SK-N-SH (cell line): ENCODE results near the gene ZCCHC3. TPM values are rescaled to one million over a fixed set of nuclear protein-coding genes. Genes with fewer than 3 reads are reported as not detected.

ENCODE experiments used
- CTCF ChIA-PET: fragments of 300-600, 350-600 bp; formaldehyde crosslinking; extraction: SDS; loops from one replicate; lab custom pipeline; 2021; lab: Yijun Ruan, JAX
- POLR2A ChIA-PET: fragments of 350-600 bp; sonication (Branson Sonifier 250); formaldehyde crosslinking; extraction: SDS; loops from one replicate; lab custom pipeline; 2020; ENCODE audit warnings: antibody characterized with exemption, inconsistent platforms; lab: Yijun Ruan, JAX
- DNase-seq: peaks from one replicate; pipeline ENCODE4 v3.0.0; 2012
- H2AFZ ChIP-seq: fragments of 200-600 bp; sonication (generic); 2 replicates; pipeline ENCODE4 v1.8.1; 2016; ENCODE audit warnings: antibody characterized with exemption, mild to moderate bottlenecking, low read depth
- H3F3A ChIP-seq: fragments of 200-600 bp; sonication (generic); replicated peaks from 2 replicates; pipeline ENCODE3; 2016; ENCODE audit warnings: antibody characterized with exemption, mild to moderate bottlenecking; ENCODE audit not compliant: insufficient read depth
- H3K27ac ChIP-seq, 2 experiments: fragments of 200-500 bp in 1 of 2; fragments of 200-600 bp in 1 of 2; sonication (Bioruptor generic) in 1 of 2; sonication (generic), shearing (Covaris generic) in 1 of 2; 2 replicates each; pipeline versions ENCODE4 v1.5.1 to v1.6.1; 2014 to 2016; ENCODE audit warnings: low read depth in 2 of 2, inconsistent platforms in 1 of 2, low read length in 1 of 2, mild to moderate bottlenecking in 1 of 2, mixed read lengths in 1 of 2
- H3K27me3 ChIP-seq: fragments of 200-600 bp; sonication (generic), shearing (Covaris generic); 2 replicates; pipeline ENCODE4 v1.6.1; 2016; ENCODE audit warnings: mixed run types; ENCODE audit not compliant: insufficient read depth
- H3K36me3 ChIP-seq, 2 experiments: fragments of 200-500 bp in 1 of 2; fragments of 200-600 bp in 1 of 2; sonication (Bioruptor generic) in 1 of 2; sonication (generic) in 1 of 2; replicated peaks in 1 of 2; 2 replicates each; pipeline versions ENCODE3 to v1.5.1; 2014 to 2016; ENCODE audit warnings: low read length in 1 of 2, mild to moderate bottlenecking in 1 of 2; ENCODE audit not compliant: insufficient read depth in 2 of 2, control insufficient read depth in 1 of 2
- H3K4me1 ChIP-seq, 2 experiments: fragments of 200-500 bp in 1 of 2; fragments of 200-600 bp in 1 of 2; sonication (Bioruptor generic) in 1 of 2; sonication (generic), shearing (Covaris generic) in 1 of 2; 2 replicates each; pipeline versions ENCODE4 v1.5.1 to v1.6.1; 2014 to 2016; ENCODE audit warnings: low read depth in 1 of 2, low read length in 1 of 2, mixed run types in 1 of 2; ENCODE audit not compliant: insufficient read depth in 2 of 2, control insufficient read depth in 1 of 2
- H3K4me2 ChIP-seq: fragments of 200-600 bp; sonication (generic), shearing (Covaris generic); 2 replicates; pipeline ENCODE4 v1.6.1; 2017; ENCODE audit warnings: mixed run types
- H3K4me3 ChIP-seq, 2 experiments: fragments of 200-500 bp in 1 of 2; fragments of 200-600 bp in 1 of 2; sonication (Bioruptor generic) in 1 of 2; sonication (generic), shearing (Covaris generic) in 1 of 2; 2 replicates each; pipeline versions ENCODE4 v1.5.1 to v1.8.1; 2014 to 2016; ENCODE audit warnings: low read depth in 2 of 2, inconsistent platforms in 1 of 2, low read length in 1 of 2, mild to moderate bottlenecking in 1 of 2, mixed read lengths in 1 of 2, moderate library complexity in 1 of 2
- H3K79me2 ChIP-seq: fragments of 200-600 bp; sonication (generic); 2 replicates; pipeline ENCODE4 v1.8.1; 2017; ENCODE audit warnings: mild to moderate bottlenecking; ENCODE audit not compliant: insufficient read depth
- H3K9ac ChIP-seq: fragments of 200-600 bp; sonication (generic); 2 replicates; pipeline ENCODE4 v1.6.1; 2017; ENCODE audit warnings: mixed run types
- H3K9me2 ChIP-seq: fragments of 200-600 bp; sonication (generic); 2 replicates; pipeline ENCODE4 v1.6.1; 2017; ENCODE audit warnings: mixed run types
- H3K9me3 ChIP-seq: fragments of 200-600 bp; sonication (generic); 2 replicates; pipeline ENCODE4 v1.6.1; 2017; ENCODE audit warnings: mixed run types, mild to moderate bottlenecking, moderate library complexity
- H4K20me1 ChIP-seq: fragments of 200-600 bp; sonication (generic); 2 replicates; pipeline ENCODE4 v1.6.1; 2017; ENCODE audit warnings: mild to moderate bottlenecking, mixed run types; ENCODE audit not compliant: insufficient read depth
- ELF1 ChIP-seq: IDR thresholded peaks from 2 replicates; pipeline ENCODE4 v1.4.0; 2012
- EZH2phosphoT487 ChIP-seq: fragments of 200-600 bp; sonication (generic); IDR thresholded peaks from 2 replicates; pipeline ENCODE4 v1.6.1; 2017; ENCODE audit warnings: low read depth, mixed run types, mild to moderate bottlenecking, antibody characterized with exemption, moderate library complexity, borderline replicate concordance
- FOSL2 ChIP-seq: IDR thresholded peaks from 2 replicates; pipeline ENCODE4 v1.4.0; 2012; ENCODE audit warnings: low read depth, mild to moderate bottlenecking, moderate library complexity, borderline replicate concordance
- FOXJ3 ChIP-seq: sonication (generic); formaldehyde crosslinking; IDR thresholded peaks from 2 replicates; pipeline ENCODE4 v1.5.1; 2020; ENCODE audit warnings: mild to moderate bottlenecking, missing genetic modification reagents
- GABPA ChIP-seq: IDR thresholded peaks from 2 replicates; pipeline ENCODE4 v1.4.0; 2012; ENCODE audit warnings: low read depth, mild to moderate bottlenecking
- JUND ChIP-seq: IDR thresholded peaks from 2 replicates; pipeline ENCODE4 v1.4.0; 2012
- MAX ChIP-seq: IDR thresholded peaks from 2 replicates; pipeline ENCODE4 v1.4.0; 2012; ENCODE audit warnings: low read depth
- MXI1 ChIP-seq: IDR thresholded peaks from 2 replicates; pipeline ENCODE4 v1.6.1; 2012; ENCODE audit warnings: mild to moderate bottlenecking, low read depth, low read length, improper control_type of control experiment
- NFIC ChIP-seq: IDR thresholded peaks from 2 replicates; pipeline ENCODE4 v1.4.0; 2012; ENCODE audit warnings: borderline replicate concordance
- PBX3 ChIP-seq: IDR thresholded peaks from 2 replicates; pipeline ENCODE4; 2012
- POLR2AphosphoS5 ChIP-seq: IDR thresholded peaks from 2 replicates; pipeline ENCODE4 v1.6.1; 2012; ENCODE audit warnings: low read depth, low read length
- RCOR1 ChIP-seq: fragments of 150-350 bp; IDR thresholded peaks from 2 replicates; pipeline ENCODE4 v1.6.1; 2017; ENCODE audit warnings: antibody characterized with exemption, low read length
- RFX5 ChIP-seq: IDR thresholded peaks from 2 replicates; pipeline ENCODE4 v1.6.1; 2012; ENCODE audit warnings: mild to moderate bottlenecking, improper control_type of control experiment, low read length
- TAF1 ChIP-seq: IDR thresholded peaks from 2 replicates; pipeline ENCODE4 v1.6.1; 2012; ENCODE audit warnings: low read depth, mild to moderate bottlenecking, low read length, moderate library complexity, borderline replicate concordance
- TCF12 ChIP-seq: IDR thresholded peaks from 2 replicates; pipeline ENCODE4 v1.4.0; 2012
- USF2 ChIP-seq: fragments of 150-350 bp; IDR thresholded peaks from 2 replicates; pipeline ENCODE4 v1.6.1; 2017; ENCODE audit warnings: antibody characterized with exemption, low read length, low read depth, borderline replicate concordance
- WGBS: methylation state at CpG from one replicate; pipeline ENCODE4 v1.1.6; 2017; ENCODE audit warnings: low lambda C conversion rate; 5-methylcytosine and 5-hydroxymethylcytosine counted together
- polyA plus RNA-seq, 3 experiments: library from polyadenylated mRNA; depleted of rRNA; stranded (reverse); fragments of >200 nt; gene quantifications; 2 replicates each; pipeline ENCODE4 v1.2.3, GENCODE V29; 2012

The ZCCHC3 gene
- polyA plus RNA-seq, 1 of the 3 experiments (the other 2 are of a cell fraction), result 9.5 TPM

GRCh38 chr20:278181-278580 is 19.2 kb upstream of the ZCCHC3 start:
- H3K9me3 ChIP-seq, result no peaks in the 10 kb centered on the region
- H3K9me2 ChIP-seq, result no peaks in the 10 kb centered on the region
- TF ChIP-seq MXI1, result no peak
- no peak for TF ChIP-seq POLR2AphosphoS5
- no peak for TF ChIP-seq TCF12
- no peak for TF ChIP-seq MAX
- TF ChIP-seq RCOR1, result no peak
- no peak for TF ChIP-seq TAF1
- no peak for TF ChIP-seq USF2
- no peak for TF ChIP-seq NFIC
- no peak for TF ChIP-seq FOSL2
- TF ChIP-seq PBX3, result no peak
- TF ChIP-seq JUND, result no peak
- TF ChIP-seq ELF1, result no peak
- no peak for TF ChIP-seq EZH2phosphoT487
- no peak for TF ChIP-seq FOXJ3 (CRISPR knock-in tag)
- TF ChIP-seq GABPA, result no peak
- no peak for TF ChIP-seq RFX5
- no peak overlapping the region for H3K9ac ChIP-seq
- ChIA-PET CTCF (interaction anchor here (1.7 kb wide), 1 partner anchor 10 kb away, joined by 6 read pairs; no protein-coding TSS in a partner anchor), POLR2A (no interaction called here)
- peaks cover 0 to 23% of the 10 kb centered on the region in 2 experiments for H3K36me3 ChIP-seq
- no peaks in the 10 kb centered on the region for H3K27me3 ChIP-seq
- WGBS, result 91% methylated on average over 5 of the region's 5 CpGs
- DNase-seq, result no peak
- no peak overlapping the region for H3K27ac ChIP-seq
- H3F3A ChIP-seq, result no peaks in the 10 kb centered on the region
- no peak overlapping the region for H3K4me3 ChIP-seq
- no peak overlapping the region for H3K4me2 ChIP-seq
- H3K79me2 ChIP-seq, result no peaks in the 10 kb centered on the region
- no peaks in the 10 kb centered on the region for H4K20me1 ChIP-seq
- H3K4me1 ChIP-seq, result no peaks in the 10 kb centered on the region
- H2AFZ ChIP-seq, result no peak overlapping the region
